Liver (tissue), 9 donors: ENCODE measurements around the gene AP4E1. TPM values are rescaled to one million over a fixed set of nuclear protein-coding genes. Genes with fewer than 3 reads are reported as not detected.

Experiments
- DNase-seq: peaks from one replicate; pipeline ENCODE4 v3.0.0-alpha.2; 2017; ENCODE audit warnings: low spot score
- H3K27ac ChIP-seq, 2 donors: one replicate each; pipeline ENCODE4 v1.7.0; 2013; ENCODE audit warnings: inconsistent platforms in 2 of 2, low read length in 2 of 2, control low read depth in 1 of 2, low read depth in 1 of 2, mild to moderate bottlenecking in 1 of 2
- H3K27me3 ChIP-seq, 4 donors: one replicate each; pipeline versions ENCODE4 v1.6.1 to v1.7.0; 2013; ENCODE audit warnings: low read length in 3 of 4, inconsistent platforms in 1 of 4, mild to moderate bottlenecking in 1 of 4, moderate library complexity in 1 of 4; ENCODE audit not compliant: control insufficient read depth in 4 of 4, insufficient read depth in 4 of 4
- H3K36me3 ChIP-seq, 4 donors: one replicate each; pipeline versions ENCODE4 v1.6.1 to v1.7.0; 2013; ENCODE audit warnings: low read length in 3 of 4, mild to moderate bottlenecking in 3 of 4, low read depth in 1 of 4, moderate library complexity in 1 of 4; ENCODE audit not compliant: control insufficient read depth in 4 of 4, insufficient read depth in 3 of 4
- H3K4me1 ChIP-seq, 4 donors: one replicate each; pipeline versions ENCODE4 v1.6.1 to v1.7.0; 2013; ENCODE audit warnings: low read length in 3 of 4, mild to moderate bottlenecking in 3 of 4, moderate library complexity in 1 of 4; ENCODE audit not compliant: control insufficient read depth in 4 of 4, insufficient read depth in 4 of 4
- H3K4me3 ChIP-seq, 3 donors: one replicate each; pipeline versions ENCODE4 v1.6.1 to v1.7.0; 2013; ENCODE audit warnings: low read length in 3 of 3, control low read depth in 1 of 3, low read depth in 1 of 3, mild to moderate bottlenecking in 1 of 3
- H3K9ac ChIP-seq, 2 donors: one replicate each; pipeline ENCODE4 v1.7.0; 2013; ENCODE audit warnings: low read length in 2 of 2, mild to moderate bottlenecking in 2 of 2, moderate library complexity in 2 of 2, control low read depth in 1 of 2, low read depth in 1 of 2
- H3K9me3 ChIP-seq, 4 donors: one replicate each; pipeline versions ENCODE4 v1.6.1 to v1.7.0; 2013; ENCODE audit warnings: low read length in 3 of 4; ENCODE audit not compliant: control insufficient read depth in 4 of 4
- EGR1 ChIP-seq, 2 donors: IDR thresholded peaks; 2 replicates each; pipeline ENCODE4 v1.6.1; 2016 to 2018; ENCODE audit warnings: antibody characterized with exemption in 2 of 2, low read depth in 2 of 2
- FOXA1 ChIP-seq: IDR thresholded peaks from 2 replicates; pipeline ENCODE4 v1.6.1; 2016; ENCODE audit warnings: antibody characterized with exemption
- HNF4A ChIP-seq, 2 donors: conservative IDR thresholded peaks; 2 replicates each; pipeline ENCODE4 v1.6.1; 2016; ENCODE audit warnings: antibody characterized with exemption in 2 of 2, mild to moderate bottlenecking in 2 of 2
- HNF4G ChIP-seq: IDR thresholded peaks from 2 replicates; pipeline ENCODE4 v1.6.1; 2016; ENCODE audit warnings: antibody characterized with exemption
- NR2F2 ChIP-seq: IDR thresholded peaks from 2 replicates; pipeline ENCODE4 v1.6.1; 2016; ENCODE audit warnings: antibody characterized with exemption
- RXRA ChIP-seq, 2 donors: IDR thresholded peaks; 2 replicates each; pipeline ENCODE4 v1.6.1; 2017 to 2018; ENCODE audit warnings: antibody characterized with exemption in 2 of 2, mild to moderate bottlenecking in 1 of 2
- SP1 ChIP-seq: IDR thresholded peaks from 2 replicates; pipeline ENCODE4 v1.6.1; 2018; ENCODE audit warnings: antibody characterized with exemption, mild to moderate bottlenecking
- TAF1 ChIP-seq: conservative IDR thresholded peaks from 2 replicates; pipeline ENCODE4 v1.6.1; 2016; ENCODE audit warnings: antibody characterized with exemption, mild to moderate bottlenecking
- YY1 ChIP-seq: IDR thresholded peaks from 2 replicates; pipeline ENCODE4 v1.6.1; 2016; ENCODE audit warnings: antibody characterized with exemption, mild to moderate bottlenecking
- WGBS: extraction: QIAGEN DNeasy Blood & Tissue Kit; methylation state at CpG from one replicate; pipeline ENCODE4 v1.1.7; 2013; 5-methylcytosine and 5-hydroxymethylcytosine counted together
- polyA plus RNA-seq, 2 donors: library from polyadenylated mRNA; stranded (reverse) in 1 of 2; unstranded in 1 of 2; fragments of 200-250 nt in 1 of 2; fragments of >200 nt in 1 of 2; fragmentation: Nextera tagmentation in 1 of 2; extraction: Ambion mirVana in 1 of 2; gene quantifications; one replicate each; pipeline versions ENCODE4 v1.2.1 to v1.2.3, GENCODE V29; 2013 to 2015
- total RNA-seq, 2 donors: library from RNA; depleted of rRNA; stranded (reverse); fragments of >200 nt; gene quantifications; one replicate each; pipeline ENCODE4 v1.2.3, GENCODE V29; 2014
- TF ChIP-seq, protein P1 (sequence below): IDR thresholded peaks from 2 replicates; pipeline ENCODE4 v1.6.1; 2016; ENCODE audit warnings: antibody characterized with exemption
- TF ChIP-seq, protein P2 (sequence below): IDR thresholded peaks from 2 replicates; pipeline ENCODE4 v1.6.1; 2016; ENCODE audit warnings: antibody characterized with exemption
- TF ChIP-seq, protein P3 (sequence below): IDR thresholded peaks from 2 replicates; pipeline ENCODE4 v1.6.1; 2016; ENCODE audit warnings: antibody characterized with exemption, mild to moderate bottlenecking
- TF ChIP-seq, protein P4 (sequence below): IDR thresholded peaks from 2 replicates; pipeline ENCODE4 v1.6.1; 2016; ENCODE audit warnings: antibody characterized with exemption
- donor health status: healthy.
- donor health status: healthy.
- donor health status: healthy.
- donor health status: healthy.
- donor health status: healthy.

AP4E1 gene
- total and polyA plus RNA-seq, 4 donors, result 1.3 to 10.2 (median 4.6) TPM

DNA sequence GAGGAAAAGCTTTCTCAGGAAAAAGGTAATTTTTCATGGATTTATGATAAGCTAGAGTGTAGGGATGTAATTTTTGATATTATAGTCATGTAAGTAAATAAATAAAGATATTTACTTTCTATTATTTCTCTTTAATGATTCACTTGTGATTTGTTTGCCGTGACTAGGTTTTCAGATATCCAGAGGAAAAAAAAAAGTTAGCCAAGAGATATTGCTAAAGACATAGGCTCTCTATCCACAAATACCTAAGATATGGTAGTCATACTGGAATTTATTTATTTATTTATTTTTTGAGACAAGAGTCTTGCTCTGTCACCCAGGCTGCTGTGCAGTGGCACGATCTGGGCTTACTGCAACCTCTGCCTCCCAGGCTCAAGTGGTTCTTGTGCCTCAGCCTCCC, 59.9 kb downstream of the AP4E1 start (continued):
- TF ChIP-seq, protein P1, sequence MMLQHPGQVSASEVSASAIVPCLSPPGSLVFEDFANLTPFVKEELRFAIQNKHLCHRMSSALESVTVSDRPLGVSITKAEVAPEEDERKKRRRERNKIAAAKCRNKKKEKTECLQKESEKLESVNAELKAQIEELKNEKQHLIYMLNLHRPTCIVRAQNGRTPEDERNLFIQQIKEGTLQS, result no peak
- no peak for TF ChIP-seq FOXA1
- TF ChIP-seq TAF1, result no peak
- no peak for TF ChIP-seq SP1
- TF ChIP-seq YY1, result no peak
- TF ChIP-seq EGR1 (IDR thresholded peaks at IDR 0.05; ENCODE audit: low read depth in 2 of 2), result no peak

DNA sequence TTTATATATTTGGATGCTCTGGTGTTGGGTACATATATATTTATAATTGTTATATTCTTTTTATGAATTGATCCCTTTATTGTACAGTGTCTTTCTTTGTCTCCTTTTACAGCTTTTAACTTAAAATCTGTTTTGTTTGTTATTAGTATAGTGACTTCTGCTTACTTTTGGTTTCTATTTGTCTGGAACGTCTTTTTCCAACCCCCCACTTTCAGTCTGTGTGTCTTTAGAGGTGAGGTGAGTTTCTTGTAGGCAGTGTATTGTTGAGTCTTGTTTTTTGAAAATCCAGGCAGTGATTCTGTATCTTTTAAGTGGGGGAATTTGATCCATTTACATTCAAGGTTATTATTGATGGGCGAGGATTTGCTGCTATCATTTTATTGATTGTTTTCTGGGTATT, 62.0 kb downstream of the AP4E1 start:
- DNase-seq, result no peak
- WGBS, result 93% methylated on average over 2 of the region's 2 CpGs
- peaks cover 7 to 20% (median 14%) of the 10 kb centered on the region in 4 donors for H3K36me3 ChIP-seq
- no peak overlapping the region for H3K9ac ChIP-seq
- H3K27ac ChIP-seq, result no peak overlapping the region
- no peak overlapping the region for H3K4me3 ChIP-seq
- H3K27me3 ChIP-seq, result no peaks in the 10 kb centered on the region
- H3K4me1 ChIP-seq, result no peaks in the 10 kb centered on the region
- peaks cover 0 to 7% (median 0%) of the 10 kb centered on the region in 4 donors for H3K9me3 ChIP-seq
- TF ChIP-seq EGR1 (IDR thresholded peaks at IDR 0.05; ENCODE audit: low read depth in 2 of 2), result no peak
- no peak for TF ChIP-seq YY1
- TF ChIP-seq FOXA1, result no peak
- TF ChIP-seq, protein P2, sequence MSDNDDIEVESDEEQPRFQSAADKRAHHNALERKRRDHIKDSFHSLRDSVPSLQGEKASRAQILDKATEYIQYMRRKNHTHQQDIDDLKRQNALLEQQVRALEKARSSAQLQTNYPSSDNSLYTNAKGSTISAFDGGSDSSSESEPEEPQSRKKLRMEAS, result no peak
- no peak for TF ChIP-seq TAF1
- TF ChIP-seq, protein P3, sequence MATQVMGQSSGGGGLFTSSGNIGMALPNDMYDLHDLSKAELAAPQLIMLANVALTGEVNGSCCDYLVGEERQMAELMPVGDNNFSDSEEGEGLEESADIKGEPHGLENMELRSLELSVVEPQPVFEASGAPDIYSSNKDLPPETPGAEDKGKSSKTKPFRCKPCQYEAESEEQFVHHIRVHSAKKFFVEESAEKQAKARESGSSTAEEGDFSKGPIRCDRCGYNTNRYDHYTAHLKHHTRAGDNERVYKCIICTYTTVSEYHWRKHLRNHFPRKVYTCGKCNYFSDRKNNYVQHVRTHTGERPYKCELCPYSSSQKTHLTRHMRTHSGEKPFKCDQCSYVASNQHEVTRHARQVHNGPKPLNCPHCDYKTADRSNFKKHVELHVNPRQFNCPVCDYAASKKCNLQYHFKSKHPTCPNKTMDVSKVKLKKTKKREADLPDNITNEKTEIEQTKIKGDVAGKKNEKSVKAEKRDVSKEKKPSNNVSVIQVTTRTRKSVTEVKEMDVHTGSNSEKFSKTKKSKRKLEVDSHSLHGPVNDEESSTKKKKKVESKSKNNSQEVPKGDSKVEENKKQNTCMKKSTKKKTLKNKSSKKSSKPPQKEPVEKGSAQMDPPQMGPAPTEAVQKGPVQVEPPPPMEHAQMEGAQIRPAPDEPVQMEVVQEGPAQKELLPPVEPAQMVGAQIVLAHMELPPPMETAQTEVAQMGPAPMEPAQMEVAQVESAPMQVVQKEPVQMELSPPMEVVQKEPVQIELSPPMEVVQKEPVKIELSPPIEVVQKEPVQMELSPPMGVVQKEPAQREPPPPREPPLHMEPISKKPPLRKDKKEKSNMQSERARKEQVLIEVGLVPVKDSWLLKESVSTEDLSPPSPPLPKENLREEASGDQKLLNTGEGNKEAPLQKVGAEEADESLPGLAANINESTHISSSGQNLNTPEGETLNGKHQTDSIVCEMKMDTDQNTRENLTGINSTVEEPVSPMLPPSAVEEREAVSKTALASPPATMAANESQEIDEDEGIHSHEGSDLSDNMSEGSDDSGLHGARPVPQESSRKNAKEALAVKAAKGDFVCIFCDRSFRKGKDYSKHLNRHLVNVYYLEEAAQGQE, result no peak
- no peak for TF ChIP-seq HNF4A (conservative IDR thresholded peaks at IDR 0.05)
- no peak for TF ChIP-seq RXRA (IDR thresholded peaks at IDR 0.05)
- TF ChIP-seq, protein P4, sequence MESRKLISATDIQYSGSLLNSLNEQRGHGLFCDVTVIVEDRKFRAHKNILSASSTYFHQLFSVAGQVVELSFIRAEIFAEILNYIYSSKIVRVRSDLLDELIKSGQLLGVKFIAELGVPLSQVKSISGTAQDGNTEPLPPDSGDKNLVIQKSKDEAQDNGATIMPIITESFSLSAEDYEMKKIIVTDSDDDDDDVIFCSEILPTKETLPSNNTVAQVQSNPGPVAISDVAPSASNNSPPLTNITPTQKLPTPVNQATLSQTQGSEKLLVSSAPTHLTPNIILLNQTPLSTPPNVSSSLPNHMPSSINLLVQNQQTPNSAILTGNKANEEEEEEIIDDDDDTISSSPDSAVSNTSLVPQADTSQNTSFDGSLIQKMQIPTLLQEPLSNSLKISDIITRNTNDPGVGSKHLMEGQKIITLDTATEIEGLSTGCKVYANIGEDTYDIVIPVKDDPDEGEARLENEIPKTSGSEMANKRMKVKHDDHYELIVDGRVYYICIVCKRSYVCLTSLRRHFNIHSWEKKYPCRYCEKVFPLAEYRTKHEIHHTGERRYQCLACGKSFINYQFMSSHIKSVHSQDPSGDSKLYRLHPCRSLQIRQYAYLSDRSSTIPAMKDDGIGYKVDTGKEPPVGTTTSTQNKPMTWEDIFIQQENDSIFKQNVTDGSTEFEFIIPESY, result no peak

DNA sequence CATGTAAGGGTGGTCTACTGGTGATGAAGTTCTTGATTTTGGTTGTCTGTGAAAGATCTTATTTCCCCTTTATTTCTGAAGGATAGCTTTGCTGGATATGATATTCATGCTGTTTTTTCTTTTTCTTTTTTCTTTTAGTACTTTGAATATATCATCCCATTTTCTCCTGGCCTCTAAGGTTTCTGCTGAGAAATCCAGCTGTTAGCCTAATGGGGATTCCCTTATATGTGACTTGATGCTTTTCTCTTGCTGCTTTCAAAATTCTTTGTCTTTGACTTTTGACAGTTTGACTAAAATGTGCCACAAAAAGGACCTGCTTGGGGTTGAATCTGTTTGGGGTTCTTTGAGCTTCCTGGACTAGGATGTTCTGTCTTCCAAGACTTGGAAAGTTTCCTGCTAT, 62.6 kb downstream of the AP4E1 start:
- Histone ChIP-seq H3K27ac (no peak overlapping the region), H3K9me3 (peaks cover 0 to 7% (median 0%) of the 10 kb centered on the region in 4 donors), H3K27me3 (no peaks in the 10 kb centered on the region), H3K4me1 (no peaks in the 10 kb centered on the region), H3K9ac (no peak overlapping the region), H3K36me3 (peaks cover 7 to 20% (median 14%) of the 10 kb centered on the region in 4 donors), H3K4me3 (no peak overlapping the region)
- DNase-seq, result no peak
- TF ChIP-seq HNF4A (conservative IDR thresholded peaks at IDR 0.05) (no peak), EGR1 (IDR thresholded peaks at IDR 0.05; ENCODE audit: low read depth in 2 of 2) (no peak), NR2F2 (no peak), HNF4G (no peak)
